Neural crest cell (in vitro differentiated cells): ENCODE results near the gene NAA38. TPM values are rescaled to one million over a fixed set of nuclear protein-coding genes. Genes with fewer than 3 reads are reported as not detected.
A peak's percentile ranks its signal among the peaks of the same experiment; 100 is the strongest.
"Not testable (repeated sequence)": the region's sequence is repeated elsewhere in the genome, so short reads cannot be mapped to it uniquely, and the experiment has no call there.

Source experiments
- DNase-seq: peaks from one replicate; pipeline ENCODE4 v3.0.0; 2021; ENCODE audit warnings: low read depth, mixed read lengths, low spot score
- H3K27ac Mint-ChIP-seq: one replicate; pipeline ENCODE4 v1.8.0; 2021; ENCODE audit warnings: mild to moderate bottlenecking, mixed read lengths; ENCODE audit not compliant: unreplicated experiment
- H3K27me3 Mint-ChIP-seq: 2 replicates; pipeline ENCODE4 v1.8.0; 2021; ENCODE audit warnings: low read depth, mild to moderate bottlenecking, mixed read lengths
- H3K36me3 Mint-ChIP-seq: 2 replicates; pipeline ENCODE4 v1.8.0; 2021; ENCODE audit warnings: low read depth, mild to moderate bottlenecking, mixed read lengths
- H3K4me1 Mint-ChIP-seq: 2 replicates; pipeline ENCODE4 v1.8.0; 2021; ENCODE audit warnings: mixed read lengths
- H3K4me3 Mint-ChIP-seq: one replicate; pipeline ENCODE4 v1.8.0; 2021; ENCODE audit warnings: mild to moderate bottlenecking, mixed read lengths
- H3K9me3 Mint-ChIP-seq: 2 replicates; pipeline ENCODE4 v1.8.0; 2021; ENCODE audit warnings: mixed read lengths
- total RNA-seq: library from RNA; stranded (reverse); gene quantifications from 2 replicates; pipeline ENCODE4 v1.2.1, GENCODE V29; 2021
- TF ChIP-seq, protein P1 (sequence below): fragments of 200-600 bp; sonication (generic); conservative IDR thresholded peaks from 2 replicates; pipeline ENCODE4 v1.5.0; 2021; ENCODE audit warnings: antibody characterized with exemption, mild to moderate bottlenecking

The NAA38 gene
- total RNA-seq, 1 donor from 2014 or later: 83.4 TPM

DNA sequence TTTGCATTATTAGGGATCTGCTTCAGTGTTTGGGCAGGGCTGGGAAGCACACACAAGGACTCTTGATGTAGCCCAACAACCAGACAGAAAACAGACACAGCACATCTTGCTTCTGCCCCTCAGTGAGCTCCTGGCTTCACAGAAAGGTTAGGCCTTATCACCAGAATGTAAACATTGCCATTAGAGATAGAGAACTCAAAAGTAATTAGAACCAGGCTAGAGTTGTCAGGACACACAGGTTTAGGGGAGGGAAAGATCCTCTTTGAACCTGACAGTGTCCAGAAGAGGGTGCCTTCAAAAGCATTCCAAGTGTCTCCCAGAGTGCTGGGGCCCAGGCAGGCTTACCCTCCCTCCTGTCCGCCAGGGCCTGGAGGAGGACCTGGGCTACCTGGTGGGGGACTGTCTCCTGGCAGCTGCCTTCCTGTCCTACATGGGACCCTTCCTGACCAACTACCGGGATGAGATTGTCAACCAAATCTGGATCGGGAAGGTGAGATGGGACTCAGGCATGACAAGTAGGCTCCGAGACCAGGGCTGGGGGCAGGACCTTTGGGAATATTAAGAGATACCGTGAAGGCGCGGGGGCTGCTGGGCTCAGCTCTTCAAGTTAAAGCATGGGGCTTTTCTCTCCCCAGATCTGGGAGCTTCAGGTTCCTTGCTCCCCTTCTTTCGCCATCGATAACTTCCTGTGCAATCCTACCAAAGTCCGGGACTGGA is 40.3 kb downstream of the NAA38 start:
- no peaks in the 10 kb centered on the region for H3K9me3 Mint-ChIP-seq
- H3K4me1 Mint-ChIP-seq: no peaks in the 10 kb centered on the region
- TF ChIP-seq, protein P1, sequence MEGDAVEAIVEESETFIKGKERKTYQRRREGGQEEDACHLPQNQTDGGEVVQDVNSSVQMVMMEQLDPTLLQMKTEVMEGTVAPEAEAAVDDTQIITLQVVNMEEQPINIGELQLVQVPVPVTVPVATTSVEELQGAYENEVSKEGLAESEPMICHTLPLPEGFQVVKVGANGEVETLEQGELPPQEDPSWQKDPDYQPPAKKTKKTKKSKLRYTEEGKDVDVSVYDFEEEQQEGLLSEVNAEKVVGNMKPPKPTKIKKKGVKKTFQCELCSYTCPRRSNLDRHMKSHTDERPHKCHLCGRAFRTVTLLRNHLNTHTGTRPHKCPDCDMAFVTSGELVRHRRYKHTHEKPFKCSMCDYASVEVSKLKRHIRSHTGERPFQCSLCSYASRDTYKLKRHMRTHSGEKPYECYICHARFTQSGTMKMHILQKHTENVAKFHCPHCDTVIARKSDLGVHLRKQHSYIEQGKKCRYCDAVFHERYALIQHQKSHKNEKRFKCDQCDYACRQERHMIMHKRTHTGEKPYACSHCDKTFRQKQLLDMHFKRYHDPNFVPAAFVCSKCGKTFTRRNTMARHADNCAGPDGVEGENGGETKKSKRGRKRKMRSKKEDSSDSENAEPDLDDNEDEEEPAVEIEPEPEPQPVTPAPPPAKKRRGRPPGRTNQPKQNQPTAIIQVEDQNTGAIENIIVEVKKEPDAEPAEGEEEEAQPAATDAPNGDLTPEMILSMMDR: no peak
- DNase-seq: no peak
- no peak overlapping the region for H3K4me3 Mint-ChIP-seq
- H3K36me3 Mint-ChIP-seq: no peaks in the 10 kb centered on the region
- H3K27ac Mint-ChIP-seq: peak overlapping the region; percentile 5
- peaks cover 15% of the 10 kb centered on the region for H3K27me3 Mint-ChIP-seq

DNA sequence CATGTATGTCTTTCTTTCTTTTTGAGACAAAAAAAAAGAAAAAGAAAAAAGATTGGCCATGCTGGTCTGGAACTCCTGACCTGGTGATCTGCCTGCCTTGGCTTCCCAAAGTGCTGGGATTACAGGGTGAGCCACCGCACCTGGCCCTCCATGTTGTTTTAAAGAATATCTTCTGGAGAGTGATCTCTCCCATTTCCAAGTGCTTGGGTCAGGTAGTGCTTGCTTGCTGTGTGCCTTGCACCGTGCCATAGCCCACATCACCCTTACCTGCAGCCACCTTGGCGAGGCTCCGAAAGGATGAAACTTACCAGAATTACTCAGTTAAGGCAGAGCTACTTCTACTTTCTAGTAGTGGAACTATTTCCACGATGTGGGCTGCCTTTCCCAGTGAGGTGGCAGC is 42.4 kb downstream of the NAA38 start:
- Mint-ChIP-seq H3K27me3 (peaks cover 10% of the 10 kb centered on the region), H3K4me1 (no peaks in the 10 kb centered on the region), H3K9me3 (no peaks in the 10 kb centered on the region), H3K4me3 (no peak overlapping the region), H3K36me3 (no peaks in the 10 kb centered on the region), H3K27ac (no peak overlapping the region)
- TF ChIP-seq, protein P1: no peak
- no peak for DNase-seq

DNA sequence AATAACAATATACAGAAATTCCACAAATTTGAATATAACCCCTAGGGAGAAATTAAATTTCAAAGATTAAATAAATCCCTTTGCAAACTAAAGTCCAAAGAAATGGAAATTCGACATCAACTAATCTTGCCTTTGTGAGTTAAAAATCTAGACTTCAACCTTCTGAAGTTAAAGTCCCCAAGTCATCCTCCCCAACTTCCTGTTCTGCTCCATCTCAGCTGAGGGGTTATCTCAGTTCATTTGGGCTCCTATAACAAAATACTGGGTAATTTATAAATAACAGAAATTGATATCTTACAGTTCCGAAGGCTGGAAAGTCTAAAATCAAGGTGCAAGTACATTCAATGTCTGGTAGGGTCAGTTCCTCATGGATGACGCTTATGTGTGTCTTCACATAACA is 46.1 kb downstream of the NAA38 start:
- H3K27me3 Mint-ChIP-seq: peaks cover 13% of the 10 kb centered on the region
- no peak overlapping the region for H3K4me3 Mint-ChIP-seq
- no peaks in the 10 kb centered on the region for H3K36me3 Mint-ChIP-seq
- H3K27ac Mint-ChIP-seq: no peak overlapping the region
- DNase-seq: no peak
- TF ChIP-seq, protein P1: no peak
- no peaks in the 10 kb centered on the region for H3K4me1 Mint-ChIP-seq
- no peaks in the 10 kb centered on the region for H3K9me3 Mint-ChIP-seq

DNA sequence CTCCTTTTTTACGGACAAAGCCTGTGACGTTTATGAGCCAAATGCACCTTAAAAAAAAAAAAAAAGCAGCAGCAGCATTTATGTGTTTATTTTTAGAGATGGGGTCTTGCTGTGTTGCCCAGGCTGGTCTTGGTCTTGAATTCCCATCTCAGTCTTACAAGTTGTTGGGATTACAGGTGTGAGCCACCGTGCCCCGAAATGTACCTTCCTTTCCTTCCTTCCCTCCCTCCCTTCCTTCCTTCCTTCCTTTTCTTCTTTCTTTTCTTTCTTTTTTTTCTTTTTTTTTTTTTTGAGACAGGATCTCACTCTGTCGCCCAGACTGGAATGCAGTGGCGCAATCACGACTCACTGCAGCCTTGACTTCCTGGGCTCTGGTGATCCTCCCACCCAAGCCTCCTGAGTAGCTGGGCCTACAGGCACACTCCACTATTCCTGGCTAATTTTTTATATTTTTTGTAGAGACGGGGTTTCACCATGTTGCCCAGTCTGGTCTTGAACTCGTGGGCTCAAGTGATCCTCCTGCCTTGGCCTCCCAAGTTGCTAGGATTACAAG is 47.5 kb downstream of the NAA38 start:
- H3K9me3 Mint-ChIP-seq, H3K4me3 Mint-ChIP-seq, H3K36me3 Mint-ChIP-seq, H3K4me1 Mint-ChIP-seq, DNase-seq, H3K27ac Mint-ChIP-seq: not testable (repeated sequence)
- peaks cover 11% of the 10 kb centered on the region for H3K27me3 Mint-ChIP-seq

DNA sequence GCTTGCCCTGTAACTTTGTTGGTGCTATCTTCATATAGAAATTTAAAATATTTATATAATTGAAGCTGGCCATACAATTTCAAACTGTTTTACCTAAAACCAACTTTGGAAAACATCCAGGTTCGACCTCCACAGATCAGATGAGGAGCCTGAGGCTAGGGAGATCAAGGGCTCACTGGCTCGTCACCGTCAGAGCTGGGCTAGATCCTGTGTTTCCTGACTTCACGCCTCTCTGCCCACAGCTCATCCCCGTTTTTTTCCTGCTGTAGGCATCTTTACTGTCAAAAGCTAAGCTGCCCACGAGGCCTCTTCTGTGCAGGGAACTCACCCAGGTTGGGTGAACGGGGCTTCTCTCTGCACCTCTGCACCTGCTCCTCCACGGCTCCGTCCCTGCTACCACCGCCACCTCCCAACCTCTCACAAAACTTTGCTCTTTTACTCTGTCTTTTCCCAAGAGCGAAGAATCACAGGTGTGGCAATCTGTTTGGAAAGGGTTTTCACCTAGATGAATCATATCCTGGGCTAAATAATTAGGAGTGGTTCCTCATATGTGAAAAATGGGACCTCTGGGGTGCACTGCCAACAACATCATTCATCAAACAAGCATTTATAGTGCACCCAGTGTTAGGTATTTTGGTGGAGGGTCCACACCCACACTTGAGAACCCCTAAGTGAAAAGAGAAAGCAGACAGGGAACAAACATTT is 48.1 kb downstream of the NAA38 start:
- no peak overlapping the region for H3K27ac Mint-ChIP-seq
- no peaks in the 10 kb centered on the region for H3K4me1 Mint-ChIP-seq
- peaks cover 11% of the 10 kb centered on the region for H3K27me3 Mint-ChIP-seq
- TF ChIP-seq, protein P1: no peak
- no peak for DNase-seq
- H3K9me3 Mint-ChIP-seq: no peaks in the 10 kb centered on the region
- no peak overlapping the region for H3K4me3 Mint-ChIP-seq
- H3K36me3 Mint-ChIP-seq: no peaks in the 10 kb centered on the region

DNA sequence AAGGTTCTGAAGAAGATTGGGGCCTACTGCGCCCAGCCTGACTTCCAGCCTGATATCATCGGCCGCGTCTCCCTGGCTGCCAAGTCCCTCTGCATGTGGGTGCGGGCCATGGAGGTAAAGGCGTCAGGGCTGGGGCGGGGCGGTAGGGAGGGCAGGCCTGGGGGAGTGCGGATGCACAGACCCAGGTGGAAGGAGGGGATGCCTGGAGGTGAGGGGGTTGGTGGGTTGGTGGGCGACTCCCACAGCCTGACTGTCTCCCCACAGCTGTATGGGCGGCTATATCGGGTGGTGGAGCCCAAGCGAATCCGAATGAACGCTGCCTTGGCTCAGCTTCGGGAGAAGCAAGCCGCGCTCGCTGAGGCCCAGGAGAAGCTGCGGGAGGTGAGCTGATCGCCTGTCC is 50.2 kb downstream of the NAA38 start:
- no peak for DNase-seq
- H3K27ac Mint-ChIP-seq: no peak overlapping the region
- TF ChIP-seq, protein P1: no peak

More for the DNA sequence above, 50.2 kb downstream of the NAA38 start:
- Mint-ChIP-seq H3K4me1 (no peaks in the 10 kb centered on the region), H3K9me3 (no peaks in the 10 kb centered on the region), H3K27me3 (peaks cover 11% of the 10 kb centered on the region), H3K4me3 (no peak overlapping the region), H3K36me3 (no peaks in the 10 kb centered on the region)
